H9 (cell line): ENCODE results near the gene PJA1. TPM values are rescaled to one million over a fixed set of nuclear protein-coding genes. Genes with fewer than 3 reads are reported as not detected.

Experiments used
- DNase-seq: peaks from one replicate; pipeline ENCODE4 v3.0.0-alpha.2; 2017
- H2AFZ ChIP-seq: one replicate; pipeline ENCODE4 v1.6.1; 2013; ENCODE audit warnings: mild to moderate bottlenecking, low read length, control low read depth, moderate library complexity
- H2AK5ac ChIP-seq: 2 replicates; pipeline ENCODE4 v1.6.1; 2013; ENCODE audit warnings: low read length, control low read depth, mixed read lengths; ENCODE audit not compliant: insufficient read length
- H2BK120ac ChIP-seq: one replicate; pipeline ENCODE4 v1.6.1; 2013; ENCODE audit warnings: low read depth, mild to moderate bottlenecking, low read length, control low read depth, inconsistent platforms; ENCODE audit not compliant: poor library complexity, severe bottlenecking
- H2BK12ac ChIP-seq: 2 replicates; pipeline ENCODE4 v1.6.1; 2013; ENCODE audit warnings: low read length, control low read depth, mixed read lengths, low read depth; ENCODE audit not compliant: insufficient read length
- H2BK15ac ChIP-seq: 2 replicates; pipeline ENCODE4 v1.6.1; 2013; ENCODE audit warnings: low read depth, low read length, control low read depth
- H2BK20ac ChIP-seq: one replicate; pipeline ENCODE4 v1.6.1; 2013; ENCODE audit warnings: low read depth, mild to moderate bottlenecking, low read length, control low read depth, inconsistent platforms; ENCODE audit not compliant: poor library complexity, severe bottlenecking
- H2BK5ac ChIP-seq: 2 replicates; pipeline ENCODE4 v1.6.1; 2013; ENCODE audit warnings: low read length, control low read depth, mixed read lengths; ENCODE audit not compliant: insufficient read length
- H3K14ac ChIP-seq: 2 replicates; pipeline ENCODE4 v1.6.1; 2013; ENCODE audit warnings: low read length, control low read depth; ENCODE audit not compliant: insufficient read depth
- H3K18ac ChIP-seq: 2 replicates; pipeline ENCODE4 v1.6.1; 2013; ENCODE audit warnings: low read depth, mild to moderate bottlenecking, mixed read lengths, low read length, control low read depth; ENCODE audit not compliant: insufficient read length
- H3K23ac ChIP-seq: 2 replicates; pipeline ENCODE4 v1.6.1; 2013; ENCODE audit warnings: low read length, control low read depth, mixed read lengths, low read depth; ENCODE audit not compliant: insufficient read length
- H3K23me2 ChIP-seq: 2 replicates; pipeline ENCODE4 v1.6.1; 2013; ENCODE audit warnings: low read depth, mild to moderate bottlenecking, mixed read lengths, low read length, control low read depth; ENCODE audit not compliant: insufficient read length, poor library complexity, severe bottlenecking
- H3K27ac ChIP-seq: 2 replicates; pipeline ENCODE4 v1.5.1; 2013; ENCODE audit warnings: low read length, control low read depth, mixed read lengths, low read depth; ENCODE audit not compliant: insufficient read length
- H3K27me3 ChIP-seq: 2 replicates; pipeline ENCODE4 v1.6.1; 2013; ENCODE audit warnings: low read length, control low read depth, inconsistent platforms; ENCODE audit not compliant: insufficient read depth
- H3K4ac ChIP-seq: 2 replicates; pipeline ENCODE4 v1.6.1; 2013; ENCODE audit warnings: low read depth, mild to moderate bottlenecking, control low read depth, inconsistent platforms, low read length, moderate library complexity
- H3K4me1 ChIP-seq: 2 replicates; pipeline ENCODE4 v1.6.1; 2013; ENCODE audit warnings: low read length, control low read depth, inconsistent platforms; ENCODE audit not compliant: insufficient read depth
- H3K4me2 ChIP-seq: 2 replicates; pipeline ENCODE4 v1.6.1; 2013; ENCODE audit warnings: low read length, control low read depth, mixed read lengths; ENCODE audit not compliant: insufficient read length, insufficient read depth
- H3K56ac ChIP-seq: 2 replicates; pipeline ENCODE4 v1.6.1; 2013; ENCODE audit warnings: low read depth, mild to moderate bottlenecking, mixed read lengths, low read length, control low read depth; ENCODE audit not compliant: insufficient read length
- H3K79me1 ChIP-seq: 2 replicates; pipeline ENCODE4 v1.6.1; 2013; ENCODE audit warnings: low read depth, mild to moderate bottlenecking, moderate library complexity, low read length, control low read depth, inconsistent platforms; ENCODE audit not compliant: insufficient read depth, poor library complexity, severe bottlenecking
- H3K79me2 ChIP-seq: 2 replicates; pipeline ENCODE4 v1.6.1; 2013; ENCODE audit warnings: low read length, control low read depth, inconsistent platforms; ENCODE audit not compliant: insufficient read depth
- H3K9ac ChIP-seq: 2 replicates; pipeline ENCODE4 v1.6.1; 2013; ENCODE audit warnings: low read length, control low read depth, mixed read lengths; ENCODE audit not compliant: insufficient read length; ENCODE audit errors: extremely low read depth
- H3K9me3 ChIP-seq: one replicate; pipeline ENCODE4 v1.6.1; 2013; ENCODE audit warnings: low read depth, low read length, inconsistent platforms; ENCODE audit not compliant: control insufficient read depth
- H3T11ph ChIP-seq: one replicate; pipeline ENCODE4 v1.6.1; 2013; ENCODE audit warnings: mild to moderate bottlenecking, low read length, control low read depth, inconsistent platforms
- H4K20me1 ChIP-seq: one replicate; pipeline ENCODE4 v1.6.1; 2013; ENCODE audit not compliant: control insufficient read depth, insufficient read length, insufficient read depth
- H4K5ac ChIP-seq: 2 replicates; pipeline ENCODE4 v1.6.1; 2013; ENCODE audit warnings: low read depth, mild to moderate bottlenecking, mixed read lengths, low read length, control low read depth; ENCODE audit not compliant: insufficient read length
- H4K8ac ChIP-seq: replicated peaks from 2 replicates; pipeline ENCODE4 v1.6.1; 2013; ENCODE audit warnings: low read length, control low read depth, mixed read lengths, low read depth; ENCODE audit not compliant: insufficient read length
- H4K91ac ChIP-seq: 2 replicates; pipeline ENCODE4 v1.6.1; 2013; ENCODE audit warnings: low read depth, mild to moderate bottlenecking, moderate library complexity, mixed read lengths, low read length, control low read depth; ENCODE audit not compliant: insufficient read length
- H3K27ac Mint-ChIP-seq, 3 experiments: 2 replicates in 2 of 3; 3 replicates in 1 of 3; pipeline ENCODE4 v1.8.0; 2020 to 2021; ENCODE audit warnings: mixed read lengths in 3 of 3, mild to moderate bottlenecking in 1 of 3, moderate library complexity in 1 of 3
- H3K27me3 Mint-ChIP-seq: 2 replicates; pipeline ENCODE4 v1.8.0; 2021; ENCODE audit warnings: low read depth, mild to moderate bottlenecking, moderate library complexity, mixed read lengths
- H3K36me3 Mint-ChIP-seq, 3 experiments: 2 replicates in 2 of 3; 3 replicates in 1 of 3; pipeline ENCODE4 v1.8.0; 2020 to 2021; ENCODE audit warnings: low read depth in 3 of 3, mixed read lengths in 3 of 3; ENCODE audit not compliant: insufficient read depth in 1 of 3
- H3K4me1 Mint-ChIP-seq, 2 experiments: 2 replicates each; pipeline ENCODE4 v1.8.0; 2020; ENCODE audit warnings: mixed read lengths in 2 of 2
- H3K4me3 Mint-ChIP-seq, 2 experiments: 2 replicates in 1 of 2; 3 replicates in 1 of 2; pipeline ENCODE4 v1.8.0; 2020 to 2021; ENCODE audit warnings: mild to moderate bottlenecking in 2 of 2, mixed read lengths in 2 of 2, moderate library complexity in 1 of 2
- H3K9me3 Mint-ChIP-seq, 2 experiments: 2 replicates in 1 of 2; 3 replicates in 1 of 2; pipeline ENCODE4 v1.8.0; 2020; ENCODE audit warnings: mild to moderate bottlenecking in 2 of 2, mixed read lengths in 2 of 2, moderate library complexity in 1 of 2
- WGBS: extraction: QIAGEN DNeasy Blood & Tissue Kit; methylation state at CpG from one replicate; pipeline ENCODE4 v1.1.7; 2013; ENCODE audit warnings: missing lambda C conversion rate, low lambda C conversion rate, mixed read lengths; ENCODE audit not compliant: insufficient read length; ENCODE audit errors: extremely low coverage; 5-methylcytosine and 5-hydroxymethylcytosine counted together
- total RNA-seq: library from RNA; stranded (reverse); gene quantifications from 2 replicates; pipeline ENCODE4 v1.2.1, GENCODE V29; 2021
- TF ChIP-seq, protein P1 (sequence below): fragments of 200-600 bp; sonication (generic); conservative IDR thresholded peaks from 3 replicates; pipeline ENCODE4 v1.8.0; 2021; ENCODE audit warnings: antibody characterized with exemption, mild to moderate bottlenecking

PJA1 gene
- total RNA-seq, 1 experiment from 2014 or later, result 41.4 TPM

DNA sequence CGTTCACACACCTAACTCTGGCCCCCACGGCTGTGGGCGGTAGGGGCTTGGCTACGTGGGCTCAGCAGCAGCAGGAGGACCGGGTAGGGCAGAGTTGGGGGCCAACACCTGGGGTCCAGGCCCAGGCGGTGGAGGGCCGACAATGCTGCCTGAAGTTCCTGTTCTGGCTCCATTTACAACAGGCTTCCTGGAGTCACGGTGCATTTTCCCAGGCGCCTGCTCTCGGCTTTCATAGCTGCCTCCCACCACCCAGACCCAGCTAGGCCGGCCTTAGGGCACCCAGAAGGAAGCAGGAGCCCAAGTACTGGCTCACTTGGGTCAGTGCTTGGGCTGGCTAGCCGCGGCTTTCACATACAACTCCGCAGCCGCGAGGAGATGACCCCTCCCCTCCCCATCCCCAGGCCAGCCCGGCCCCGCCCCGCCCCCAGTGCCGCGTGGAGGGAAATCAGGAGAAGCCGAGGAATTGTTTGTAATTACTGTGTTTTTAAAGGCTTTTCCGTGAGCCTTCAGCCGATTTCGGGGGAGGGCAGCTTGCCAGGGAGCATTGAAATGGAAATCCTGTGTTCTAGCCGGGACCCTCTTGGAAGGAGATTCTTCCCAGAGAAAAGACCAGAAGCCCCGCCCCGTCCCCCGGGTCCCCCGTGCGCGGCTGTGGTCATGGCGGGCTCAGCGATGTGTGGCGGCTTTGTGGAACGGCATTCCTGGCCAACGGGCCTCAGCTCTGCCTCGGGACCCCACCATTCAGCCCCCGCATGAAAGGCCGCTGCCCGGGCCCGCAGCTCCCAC, 28.5 kb downstream of the PJA1 start:
- peak; percentile 46 for DNase-seq

More for the DNA sequence above, 28.5 kb downstream of the PJA1 start:
- H2AK5ac ChIP-seq, result no peak overlapping the region
- H3K27me3 ChIP-seq, result no peaks in the 10 kb centered on the region
- H3K4me2 ChIP-seq, result peak overlapping the region; percentile 19
- no peak overlapping the region for H2BK15ac ChIP-seq
- WGBS, result no CpG with 5 or more reads among the region's 42 CpGs
- Mint-ChIP-seq H3K4me1 (peaks cover 53 to 56% of the 10 kb centered on the region in 2 experiments), H3K4me3 (peak overlapping the region; percentile 47 to 64; a peak in 3 of 5 replicates), H3K36me3 (peaks cover 0 to 2% (median 0%) of the 10 kb centered on the region in 3 experiments; a peak in 3 of 7 replicates), H3K27me3 (peaks cover 11% of the 10 kb centered on the region), H3K27ac (peak overlapping the region; percentile 93 to 97 (median 96)), H3K9me3 (peaks cover 67 to 70% of the 10 kb centered on the region in 2 experiments)
- H3K4ac ChIP-seq, result no peak overlapping the region
- H2BK120ac ChIP-seq, result peak overlapping the region; percentile 97
- peak overlapping the region; percentile 70 for H4K5ac ChIP-seq
- peak overlapping the region; percentile 48 for H3K27ac ChIP-seq
- H3K23ac ChIP-seq, result no peak overlapping the region
- H3K14ac ChIP-seq, result peak overlapping the region; percentile 55
- peaks cover 15% of the 10 kb centered on the region; the same call in 1 of the 2 replicates for H3K4me1 ChIP-seq
- peak overlapping the region; percentile 2 for H2BK5ac ChIP-seq
- H2BK20ac ChIP-seq, result no peak overlapping the region
- no peaks in the 10 kb centered on the region for H3K79me1 ChIP-seq
- H3K23me2 ChIP-seq, result no peaks in the 10 kb centered on the region
- no peaks in the 10 kb centered on the region for H3K9me3 ChIP-seq
- no peaks in the 10 kb centered on the region for H3K79me2 ChIP-seq
- H4K91ac ChIP-seq, result no peak overlapping the region
- H3K56ac ChIP-seq, result peak overlapping the region; percentile 71
- H3T11ph ChIP-seq, result no peak overlapping the region
- TF ChIP-seq, protein P1, sequence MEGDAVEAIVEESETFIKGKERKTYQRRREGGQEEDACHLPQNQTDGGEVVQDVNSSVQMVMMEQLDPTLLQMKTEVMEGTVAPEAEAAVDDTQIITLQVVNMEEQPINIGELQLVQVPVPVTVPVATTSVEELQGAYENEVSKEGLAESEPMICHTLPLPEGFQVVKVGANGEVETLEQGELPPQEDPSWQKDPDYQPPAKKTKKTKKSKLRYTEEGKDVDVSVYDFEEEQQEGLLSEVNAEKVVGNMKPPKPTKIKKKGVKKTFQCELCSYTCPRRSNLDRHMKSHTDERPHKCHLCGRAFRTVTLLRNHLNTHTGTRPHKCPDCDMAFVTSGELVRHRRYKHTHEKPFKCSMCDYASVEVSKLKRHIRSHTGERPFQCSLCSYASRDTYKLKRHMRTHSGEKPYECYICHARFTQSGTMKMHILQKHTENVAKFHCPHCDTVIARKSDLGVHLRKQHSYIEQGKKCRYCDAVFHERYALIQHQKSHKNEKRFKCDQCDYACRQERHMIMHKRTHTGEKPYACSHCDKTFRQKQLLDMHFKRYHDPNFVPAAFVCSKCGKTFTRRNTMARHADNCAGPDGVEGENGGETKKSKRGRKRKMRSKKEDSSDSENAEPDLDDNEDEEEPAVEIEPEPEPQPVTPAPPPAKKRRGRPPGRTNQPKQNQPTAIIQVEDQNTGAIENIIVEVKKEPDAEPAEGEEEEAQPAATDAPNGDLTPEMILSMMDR, result no peak
- H4K20me1 ChIP-seq, result no peaks in the 10 kb centered on the region
- peak overlapping the region; percentile 98 for H3K18ac ChIP-seq
- H2AFZ ChIP-seq, result no peak overlapping the region
- H3K9ac ChIP-seq, result no peak overlapping the region
- H2BK12ac ChIP-seq, result peak overlapping the region; percentile 87
- no peak overlapping the region for H4K8ac ChIP-seq
